Measurements from ENCODE around the gene PPP1R13L.

Gene PPP1R13L

GRCh38 chr19:45395821-45396617 is 8.8 kb downstream of the PPP1R13L start:
- Histone ChIP-seq H3K4me2 (ENCODE audit: low read length) (no peak overlapping the region), H2AFZ (ENCODE audit: low read length) (no peak overlapping the region), H3K4me3 (ENCODE audit: low read depth, low read length, poor library complexity, severe bottlenecking) (no peak overlapping the region), H3K36me3 (ENCODE audit: insufficient read depth, low read length) (no peaks in the 10 kb centered on the region), H3K9ac (ENCODE audit: low read length) (no peak overlapping the region), H3K9me2 (ENCODE audit: low read depth, low read length) (no peaks in the 10 kb centered on the region), H3K27me3 (ENCODE audit: insufficient read depth, low read length) (no peaks in the 10 kb centered on the region), H3K79me2 (ENCODE audit: insufficient read depth, low read length) (no peaks in the 10 kb centered on the region), H3K4me1 (ENCODE audit: insufficient read depth, low read length, severe bottlenecking) (no peaks in the 10 kb centered on the region), H3F3A (ENCODE audit: insufficient read depth, low read length) (no peaks in the 10 kb centered on the region), H3K27ac (ENCODE audit: low read depth, low read length, poor library complexity, severe bottlenecking) (no peak overlapping the region), H3K9me3 (ENCODE audit: low read length) (no peaks in the 10 kb centered on the region), H4K20me1 (ENCODE audit: insufficient read depth, low read length) (no peaks in the 10 kb centered on the region)
- no peak for TF ChIP-seq EZH2 (IDR thresholded peaks at IDR 0.05; ENCODE audit: borderline replicate concordance, low read length)
- TF ChIP-seq, protein P1, sequence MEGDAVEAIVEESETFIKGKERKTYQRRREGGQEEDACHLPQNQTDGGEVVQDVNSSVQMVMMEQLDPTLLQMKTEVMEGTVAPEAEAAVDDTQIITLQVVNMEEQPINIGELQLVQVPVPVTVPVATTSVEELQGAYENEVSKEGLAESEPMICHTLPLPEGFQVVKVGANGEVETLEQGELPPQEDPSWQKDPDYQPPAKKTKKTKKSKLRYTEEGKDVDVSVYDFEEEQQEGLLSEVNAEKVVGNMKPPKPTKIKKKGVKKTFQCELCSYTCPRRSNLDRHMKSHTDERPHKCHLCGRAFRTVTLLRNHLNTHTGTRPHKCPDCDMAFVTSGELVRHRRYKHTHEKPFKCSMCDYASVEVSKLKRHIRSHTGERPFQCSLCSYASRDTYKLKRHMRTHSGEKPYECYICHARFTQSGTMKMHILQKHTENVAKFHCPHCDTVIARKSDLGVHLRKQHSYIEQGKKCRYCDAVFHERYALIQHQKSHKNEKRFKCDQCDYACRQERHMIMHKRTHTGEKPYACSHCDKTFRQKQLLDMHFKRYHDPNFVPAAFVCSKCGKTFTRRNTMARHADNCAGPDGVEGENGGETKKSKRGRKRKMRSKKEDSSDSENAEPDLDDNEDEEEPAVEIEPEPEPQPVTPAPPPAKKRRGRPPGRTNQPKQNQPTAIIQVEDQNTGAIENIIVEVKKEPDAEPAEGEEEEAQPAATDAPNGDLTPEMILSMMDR (IDR thresholded peaks at IDR 0.05; ENCODE audit: low read length) = no peak

GRCh38 chr19:45391871-45392665 is 12.8 kb downstream of the PPP1R13L start:
- H3K9me3 ChIP-seq (ENCODE audit: low read length) = no peaks in the 10 kb centered on the region
- H3K4me2 ChIP-seq (ENCODE audit: low read length) = no peak overlapping the region
- no peaks in the 10 kb centered on the region for H3F3A ChIP-seq (ENCODE audit: insufficient read depth, low read length)
- no peak overlapping the region for H2AFZ ChIP-seq (ENCODE audit: low read length)
- TF ChIP-seq, protein P1 (IDR thresholded peaks at IDR 0.05; ENCODE audit: low read length) = no peak
- no peak for TF ChIP-seq EZH2 (IDR thresholded peaks at IDR 0.05; ENCODE audit: borderline replicate concordance, low read length)
- no peak overlapping the region for H3K4me3 ChIP-seq (ENCODE audit: low read depth, low read length, poor library complexity, severe bottlenecking)
- H4K20me1 ChIP-seq (ENCODE audit: insufficient read depth, low read length) = no peaks in the 10 kb centered on the region
- no peaks in the 10 kb centered on the region for H3K79me2 ChIP-seq (ENCODE audit: insufficient read depth, low read length)
- H3K36me3 ChIP-seq (ENCODE audit: insufficient read depth, low read length) = no peaks in the 10 kb centered on the region
- H3K27me3 ChIP-seq (ENCODE audit: insufficient read depth, low read length) = no peaks in the 10 kb centered on the region
- no peak overlapping the region for H3K27ac ChIP-seq (ENCODE audit: low read depth, low read length, poor library complexity, severe bottlenecking)
- H3K4me1 ChIP-seq (ENCODE audit: insufficient read depth, low read length, severe bottlenecking) = peaks cover 4% of the 10 kb centered on the region
- no peaks in the 10 kb centered on the region for H3K9me2 ChIP-seq (ENCODE audit: low read depth, low read length)
- no peak overlapping the region for H3K9ac ChIP-seq (ENCODE audit: low read length)

GRCh38 chr19:45391346-45391745 is 13.5 kb downstream of the PPP1R13L start:
- Histone ChIP-seq H3K27me3 (ENCODE audit: insufficient read depth, low read length) (no peaks in the 10 kb centered on the region), H3K36me3 (ENCODE audit: insufficient read depth, low read length) (no peaks in the 10 kb centered on the region), H3K4me1 (ENCODE audit: insufficient read depth, low read length, severe bottlenecking) (peaks cover 4% of the 10 kb centered on the region), H4K20me1 (ENCODE audit: insufficient read depth, low read length) (no peaks in the 10 kb centered on the region), H3K9me2 (ENCODE audit: low read depth, low read length) (no peaks in the 10 kb centered on the region), H3K4me3 (ENCODE audit: low read depth, low read length, poor library complexity, severe bottlenecking) (no peak overlapping the region), H2AFZ (ENCODE audit: low read length) (no peak overlapping the region), H3K9me3 (ENCODE audit: low read length) (no peaks in the 10 kb centered on the region), H3K79me2 (ENCODE audit: insufficient read depth, low read length) (no peaks in the 10 kb centered on the region), H3F3A (ENCODE audit: insufficient read depth, low read length) (no peaks in the 10 kb centered on the region), H3K4me2 (ENCODE audit: low read length) (no peak overlapping the region), H3K27ac (ENCODE audit: low read depth, low read length, poor library complexity, severe bottlenecking) (no peak overlapping the region), H3K9ac (ENCODE audit: low read length) (no peak overlapping the region)
- TF ChIP-seq, protein P1 (IDR thresholded peaks at IDR 0.05; ENCODE audit: low read length) = no peak
- TF ChIP-seq EZH2 (IDR thresholded peaks at IDR 0.05; ENCODE audit: borderline replicate concordance, low read length) = no peak
